Upper lobe of left lung (tissue), 4 donors: Measurements from ENCODE around the gene ABHD4.

Experiments used
- CTCF ChIP-seq, 6 experiments: fragments of 450-650 bp in 4 of 6; fragments of 200-600 bp in 2 of 6; sonication (generic) in 2 of 6; IDR thresholded peaks; one replicate each; pipeline ENCODE4 v1.5.1; 2016 to 2019; ENCODE audit warnings: antibody characterized with exemption in 6 of 6
- EP300 ChIP-seq, 4 donors: sonication (generic); formaldehyde crosslinking; IDR thresholded peaks; one replicate each; pipeline ENCODE4 v1.5.1; 2017; ENCODE audit warnings: antibody characterized with exemption in 4 of 4, control low read depth in 2 of 4
- POLR2A ChIP-seq, 4 donors: fragments of 450-650 bp; IDR thresholded peaks; one replicate each; pipeline ENCODE4 v1.5.1; 2016 to 2017; ENCODE audit warnings: antibody characterized with exemption in 4 of 4, mild to moderate bottlenecking in 2 of 4
- POLR2AphosphoS5 ChIP-seq, 2 donors: sonication (generic); formaldehyde crosslinking; IDR thresholded peaks; one replicate each; pipeline ENCODE4 v1.5.1; 2017; ENCODE audit warnings: antibody characterized with exemption in 2 of 2

- TF ChIP-seq CTCF (IDR thresholded peaks at IDR 0.05): no peak
- TF ChIP-seq EP300 (IDR thresholded peaks at IDR 0.05): no peak
- no peak for TF ChIP-seq POLR2AphosphoS5 (IDR thresholded peaks at IDR 0.05)
- TF ChIP-seq POLR2A (IDR thresholded peaks at IDR 0.05): no peak
Measured at GRCh38 chr14:22577334-22577908, 20.7 kb upstream of the ABHD4 start.
